ENCODE results near the gene EPHB6.
A peak's percentile ranks its signal among the peaks of the same experiment; 100 is the strongest.

EPHB6 gene, protein sequence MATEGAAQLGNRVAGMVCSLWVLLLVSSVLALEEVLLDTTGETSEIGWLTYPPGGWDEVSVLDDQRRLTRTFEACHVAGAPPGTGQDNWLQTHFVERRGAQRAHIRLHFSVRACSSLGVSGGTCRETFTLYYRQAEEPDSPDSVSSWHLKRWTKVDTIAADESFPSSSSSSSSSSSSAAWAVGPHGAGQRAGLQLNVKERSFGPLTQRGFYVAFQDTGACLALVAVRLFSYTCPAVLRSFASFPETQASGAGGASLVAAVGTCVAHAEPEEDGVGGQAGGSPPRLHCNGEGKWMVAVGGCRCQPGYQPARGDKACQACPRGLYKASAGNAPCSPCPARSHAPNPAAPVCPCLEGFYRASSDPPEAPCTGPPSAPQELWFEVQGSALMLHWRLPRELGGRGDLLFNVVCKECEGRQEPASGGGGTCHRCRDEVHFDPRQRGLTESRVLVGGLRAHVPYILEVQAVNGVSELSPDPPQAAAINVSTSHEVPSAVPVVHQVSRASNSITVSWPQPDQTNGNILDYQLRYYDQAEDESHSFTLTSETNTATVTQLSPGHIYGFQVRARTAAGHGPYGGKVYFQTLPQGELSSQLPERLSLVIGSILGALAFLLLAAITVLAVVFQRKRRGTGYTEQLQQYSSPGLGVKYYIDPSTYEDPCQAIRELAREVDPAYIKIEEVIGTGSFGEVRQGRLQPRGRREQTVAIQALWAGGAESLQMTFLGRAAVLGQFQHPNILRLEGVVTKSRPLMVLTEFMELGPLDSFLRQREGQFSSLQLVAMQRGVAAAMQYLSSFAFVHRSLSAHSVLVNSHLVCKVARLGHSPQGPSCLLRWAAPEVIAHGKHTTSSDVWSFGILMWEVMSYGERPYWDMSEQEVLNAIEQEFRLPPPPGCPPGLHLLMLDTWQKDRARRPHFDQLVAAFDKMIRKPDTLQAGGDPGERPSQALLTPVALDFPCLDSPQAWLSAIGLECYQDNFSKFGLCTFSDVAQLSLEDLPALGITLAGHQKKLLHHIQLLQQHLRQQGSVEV

DNA sequence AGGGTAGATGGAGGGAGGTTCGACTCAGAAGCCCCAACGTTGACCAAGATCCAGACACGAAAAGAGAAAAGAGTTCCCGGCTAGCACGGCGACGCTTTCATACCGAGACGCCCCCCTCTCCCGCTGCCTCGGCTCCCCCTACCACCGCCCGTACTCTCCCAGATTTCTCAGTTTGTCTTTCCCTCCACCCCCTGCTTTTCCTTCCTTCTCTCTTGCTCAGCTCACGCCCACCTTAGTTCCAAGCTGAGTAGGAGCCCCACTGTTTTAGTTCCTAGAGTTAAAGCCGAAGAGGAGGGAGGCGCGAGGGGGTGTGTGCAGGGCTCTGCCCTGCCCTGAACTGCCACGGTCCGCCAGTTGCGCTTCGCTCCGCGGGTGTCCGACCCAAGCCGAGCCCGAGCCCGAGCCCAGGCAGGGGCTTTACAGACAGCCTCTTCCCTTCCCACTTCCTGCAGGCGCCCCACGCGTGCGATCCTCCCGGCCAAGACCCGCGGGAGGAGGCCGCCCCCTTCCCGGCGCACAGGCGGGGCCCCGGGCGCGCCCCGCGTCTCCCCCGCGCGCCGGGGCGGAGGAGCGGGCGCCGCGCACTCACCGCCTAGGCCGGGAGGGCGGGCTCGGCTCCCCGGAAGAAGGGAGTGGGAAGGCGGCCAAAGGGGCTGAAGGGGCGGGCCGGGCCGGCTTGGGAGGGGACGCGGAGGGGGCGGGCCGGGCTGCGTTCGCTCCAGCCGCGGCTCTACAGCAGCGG is at the start of gene EPHB6:
EPHB6 (plus strand) TSS at position 705 of the 742 bp plus-strand sequence. CDS start 8,152 bp downstream, outside the sequence.
- DNase-seq = peak; percentile 63

DNA sequence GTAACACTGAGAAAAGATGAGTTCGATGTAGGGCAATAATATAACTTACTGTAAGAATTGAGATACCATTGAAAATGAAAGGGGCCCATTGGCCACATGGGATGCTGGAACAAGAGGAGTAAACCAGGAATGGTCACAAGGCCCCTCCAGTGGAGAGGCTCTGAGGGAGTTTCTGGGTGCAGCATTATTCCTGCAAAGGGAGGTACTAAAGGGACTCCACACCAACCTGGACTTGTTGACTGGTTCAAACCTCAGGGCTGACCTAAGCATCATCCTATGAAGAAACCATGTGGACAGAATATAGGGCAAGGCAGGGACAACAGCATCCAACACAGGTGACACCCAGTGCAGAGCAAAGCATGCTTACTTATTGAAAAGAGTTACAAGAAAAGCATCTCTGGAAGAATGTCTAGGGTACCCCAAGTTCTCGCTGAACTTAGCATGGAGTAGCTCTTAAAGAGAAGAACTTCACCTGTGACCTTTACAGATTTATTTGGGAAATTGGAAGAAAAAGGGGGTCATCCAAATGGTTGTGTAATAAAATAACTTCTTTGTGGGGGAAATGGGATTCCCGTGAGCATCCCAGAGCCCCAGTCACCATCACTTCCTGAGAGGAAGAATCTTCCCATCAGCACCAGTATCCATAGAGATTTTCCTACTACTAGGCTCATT is 49.4 kb upstream of the EPHB6 start:
- DNase-seq = no peak

DNA sequence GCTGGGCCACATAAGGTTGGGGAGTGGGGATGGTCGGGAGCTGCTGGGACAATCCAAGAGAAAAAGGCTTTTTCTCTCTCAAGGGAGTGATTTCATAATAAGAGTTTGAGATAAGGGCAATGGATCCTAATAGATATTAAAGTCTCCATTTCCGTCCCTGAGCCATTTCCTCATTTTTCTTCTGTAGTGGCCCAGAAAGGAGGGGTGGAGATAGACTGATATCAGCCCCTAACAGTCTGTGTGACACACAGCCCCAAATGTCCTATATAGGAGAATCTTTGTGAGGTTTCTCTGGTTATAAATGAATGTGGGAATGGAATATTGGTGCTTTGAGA is 48.9 kb upstream of the EPHB6 start:
- DNase-seq = no peak

DNA sequence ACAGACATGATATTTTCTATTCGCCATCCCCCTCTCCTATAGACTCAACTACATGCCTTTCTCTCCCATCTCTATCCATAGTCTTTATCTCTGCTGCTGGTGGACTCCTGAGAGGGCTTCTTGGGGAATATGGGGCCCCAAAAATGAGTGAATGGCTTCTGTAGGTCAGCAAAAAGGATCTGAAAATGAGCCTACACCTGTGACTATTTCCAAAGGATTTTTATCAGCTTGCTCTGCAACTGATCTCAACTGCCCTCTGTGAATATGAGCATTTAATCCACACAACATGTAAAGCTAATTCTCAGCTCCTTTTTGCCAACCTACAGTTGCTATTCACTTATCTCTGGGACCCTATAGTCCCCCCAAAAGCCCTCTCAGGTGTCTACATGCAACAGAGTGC is 47.9 kb upstream of the EPHB6 start:
- DNase-seq = no peak

DNA sequence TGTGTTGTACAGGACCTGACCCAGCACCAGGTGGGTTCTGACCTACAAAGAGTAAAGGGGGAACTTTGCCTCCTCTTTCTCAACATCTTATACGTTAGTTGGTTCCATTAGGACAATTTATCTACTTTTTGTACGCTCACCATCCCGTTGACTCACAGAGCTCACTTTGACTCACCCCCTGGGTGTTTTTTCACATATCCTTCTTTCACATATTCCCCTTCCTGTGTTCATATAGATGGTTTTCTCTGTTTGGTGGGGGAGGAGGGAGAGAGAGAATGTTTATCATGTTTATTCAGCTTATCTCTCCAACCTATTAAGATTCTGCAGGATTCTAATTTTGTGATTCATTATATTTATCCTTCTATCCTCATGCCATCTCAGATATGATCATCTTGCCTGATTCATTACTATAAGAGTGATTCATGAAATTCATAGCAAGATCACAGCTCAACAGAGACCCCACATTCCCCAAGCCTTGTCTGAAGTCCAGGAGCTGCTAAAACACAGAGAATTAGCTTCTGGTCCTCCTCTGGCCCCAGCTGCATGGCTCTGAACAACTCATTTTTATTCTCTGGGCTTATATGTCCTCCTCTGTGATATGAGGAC is 46.9 kb upstream of the EPHB6 start:
- peak; percentile 93 for DNase-seq

DNA sequence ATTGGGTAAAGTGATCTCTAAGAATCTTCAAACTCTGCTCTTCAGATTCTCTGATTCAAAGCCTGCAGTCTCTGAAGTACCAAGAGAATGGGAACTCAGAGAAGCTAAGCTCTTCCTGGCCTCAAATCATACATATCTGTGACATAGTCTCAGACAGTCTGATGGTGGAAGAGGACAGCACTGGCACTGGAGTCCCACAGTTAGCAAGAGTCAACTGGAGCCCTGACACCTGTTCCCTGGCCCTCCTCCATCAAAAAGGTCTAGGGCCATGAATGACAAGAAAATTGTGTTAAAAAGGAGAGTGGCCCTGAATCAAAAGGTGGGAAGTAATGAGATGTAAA is 46.4 kb upstream of the EPHB6 start:
- no peak for DNase-seq

DNA sequence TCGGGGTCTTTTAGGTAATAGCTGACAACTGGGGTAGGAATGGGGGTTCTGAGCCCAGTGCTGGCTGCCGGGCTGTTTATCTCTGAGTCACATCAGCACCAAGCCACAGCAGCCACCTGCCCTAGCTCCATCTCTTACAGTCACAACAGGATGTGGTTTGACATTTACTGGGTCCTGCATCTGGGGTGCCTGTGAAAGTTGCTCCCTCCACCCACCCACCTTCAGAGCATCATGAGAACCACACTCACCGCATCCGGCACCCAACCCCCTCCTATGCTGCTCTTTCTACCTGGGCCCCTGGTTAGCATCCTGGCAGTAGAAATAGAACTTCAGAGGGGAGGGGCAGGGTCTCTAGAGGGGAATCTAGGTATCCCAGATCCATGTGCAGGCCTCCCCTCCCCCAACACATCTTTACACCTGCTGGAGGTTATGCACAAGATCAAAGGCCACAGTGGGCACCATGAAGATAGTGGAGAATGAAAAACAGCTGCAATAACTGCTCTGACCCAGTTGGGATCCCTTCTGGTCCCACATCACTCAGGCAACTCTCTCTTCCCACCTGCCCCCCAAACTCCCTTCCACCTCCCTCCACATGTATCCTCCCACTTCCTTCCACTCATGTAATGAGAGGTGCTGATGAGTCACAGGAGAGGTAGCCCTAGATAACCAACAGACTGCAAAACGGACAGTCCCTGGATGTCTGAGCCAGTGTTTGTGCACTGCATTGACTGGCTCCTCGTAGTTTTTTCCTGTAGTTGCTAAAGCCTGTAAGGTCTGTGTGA is 45.9 kb upstream of the EPHB6 start:
- DNase-seq = peak; percentile 98

DNA sequence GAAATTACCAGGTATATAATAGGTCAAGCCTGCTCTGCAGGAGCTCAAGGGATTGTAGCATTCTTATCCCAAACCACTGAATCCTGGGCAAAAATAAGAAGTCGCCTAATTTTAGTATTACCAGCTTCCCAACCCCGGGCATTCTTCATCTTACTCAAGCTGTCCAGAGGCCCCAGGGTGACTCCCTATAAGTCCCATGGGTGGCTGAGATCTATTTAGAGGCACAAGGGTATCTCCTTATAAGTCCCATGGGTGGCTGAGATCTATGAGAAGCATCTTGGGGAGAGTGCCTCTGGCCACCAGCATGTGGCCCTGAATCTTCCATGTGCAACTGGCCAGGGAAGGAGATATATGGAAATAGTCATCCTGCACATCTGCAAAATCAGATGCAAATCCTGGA is 45.2 kb upstream of the EPHB6 start:
- no peak for DNase-seq

DNA sequence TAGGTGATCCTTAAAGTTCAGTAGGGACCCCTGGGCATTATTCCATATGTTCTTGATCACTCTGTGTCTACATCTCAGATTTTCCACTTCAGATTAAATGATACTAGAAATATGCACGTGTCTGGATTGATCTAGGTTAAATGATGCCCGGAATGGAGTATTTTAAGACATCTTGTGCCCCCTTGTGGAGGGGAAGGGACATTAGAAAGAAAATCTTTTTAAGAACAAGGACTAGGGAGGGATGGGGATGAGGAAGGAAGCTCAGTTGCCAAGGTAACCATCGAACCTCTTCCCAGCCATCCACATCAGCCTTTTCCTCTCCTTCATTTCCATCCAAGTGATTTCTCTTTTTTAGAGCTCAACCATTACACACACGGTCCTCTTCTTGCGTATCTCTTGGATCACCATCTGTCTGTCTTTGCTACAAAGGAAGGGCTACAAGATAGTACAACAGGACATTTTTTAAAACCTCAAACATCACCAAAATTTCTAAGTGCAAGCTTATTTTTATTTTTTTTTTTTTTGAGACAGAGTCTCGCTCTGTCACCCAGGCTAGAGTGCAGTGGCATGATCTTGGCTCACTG is 43.6 kb upstream of the EPHB6 start:
- peak; percentile 83 for DNase-seq

DNA sequence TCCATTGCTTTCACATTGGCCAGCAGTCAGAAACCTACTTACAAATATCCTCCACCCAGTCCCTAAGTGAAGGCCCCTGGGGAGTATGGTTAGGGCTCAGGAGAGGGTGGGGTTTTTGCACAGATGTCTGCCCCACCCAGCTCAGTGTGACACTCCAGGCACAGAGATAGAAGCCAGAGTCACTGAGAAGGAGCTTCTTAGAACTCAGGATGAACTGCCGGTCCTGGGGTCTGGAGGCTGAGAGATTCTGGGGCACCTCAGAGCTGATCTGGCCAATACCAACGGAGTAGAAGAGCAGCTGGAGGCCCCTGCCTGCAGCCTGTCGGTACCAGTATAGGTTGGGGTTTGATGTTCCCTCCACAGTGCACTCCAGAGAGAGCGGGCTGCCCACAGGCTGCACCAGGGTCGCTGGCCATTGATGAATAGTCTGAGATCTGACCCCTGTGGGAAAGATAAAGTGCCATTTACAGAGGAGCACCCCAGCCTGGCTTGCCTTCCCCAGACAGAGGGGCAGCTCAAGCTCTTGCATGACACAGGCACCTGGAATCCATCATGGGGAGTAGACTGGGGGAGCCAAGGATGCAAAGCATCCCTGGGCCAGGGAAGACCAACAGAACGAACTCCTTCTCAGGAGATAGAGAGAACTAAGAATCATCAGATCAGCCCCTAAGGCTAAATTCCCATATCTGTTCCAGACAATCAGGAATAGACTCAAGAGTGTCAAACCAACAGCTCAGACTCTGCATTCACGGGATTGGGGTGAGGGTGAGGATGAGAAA is 42.2 kb upstream of the EPHB6 start:
- DNase-seq = no peak

DNA sequence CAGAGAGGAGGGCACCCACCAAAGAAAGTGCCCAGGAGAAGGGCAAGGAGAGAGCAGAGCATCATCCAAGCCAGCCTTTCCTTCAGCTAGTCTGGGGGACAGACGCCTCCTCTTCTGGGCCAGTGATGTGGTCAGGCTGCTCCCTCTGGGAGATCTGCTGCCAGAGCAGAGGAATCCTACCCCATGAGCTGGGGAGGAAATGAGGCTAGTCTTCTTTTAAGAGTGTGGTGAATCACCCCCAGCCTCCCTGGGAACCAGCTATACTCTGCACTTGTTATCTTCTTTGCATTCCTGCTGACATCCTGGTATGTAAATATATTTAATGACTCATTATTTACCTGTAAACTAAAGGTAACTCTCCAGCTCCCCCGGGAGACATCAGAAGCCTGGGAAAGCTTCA is 41.6 kb upstream of the EPHB6 start:
- DNase-seq = no peak

DNA sequence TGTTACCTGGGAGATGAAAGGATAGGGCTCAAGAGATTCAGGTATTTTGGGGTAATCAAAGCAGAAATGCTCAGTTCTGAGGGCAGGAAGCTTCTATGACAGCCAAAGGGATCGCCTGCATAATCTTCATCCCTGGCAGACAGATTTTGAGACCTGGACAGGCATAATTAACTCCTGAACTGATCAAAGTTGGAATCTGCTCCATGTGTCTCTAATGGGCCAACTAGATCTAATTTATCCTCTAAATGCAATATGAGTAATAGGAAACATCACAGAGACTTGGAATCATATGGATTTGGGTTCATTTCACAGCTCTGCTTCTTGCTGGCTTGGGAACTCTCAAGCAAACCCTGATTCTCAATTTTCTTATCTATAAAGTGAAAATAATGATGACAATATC is 41.2 kb upstream of the EPHB6 start:
- no peak for DNase-seq

DNA sequence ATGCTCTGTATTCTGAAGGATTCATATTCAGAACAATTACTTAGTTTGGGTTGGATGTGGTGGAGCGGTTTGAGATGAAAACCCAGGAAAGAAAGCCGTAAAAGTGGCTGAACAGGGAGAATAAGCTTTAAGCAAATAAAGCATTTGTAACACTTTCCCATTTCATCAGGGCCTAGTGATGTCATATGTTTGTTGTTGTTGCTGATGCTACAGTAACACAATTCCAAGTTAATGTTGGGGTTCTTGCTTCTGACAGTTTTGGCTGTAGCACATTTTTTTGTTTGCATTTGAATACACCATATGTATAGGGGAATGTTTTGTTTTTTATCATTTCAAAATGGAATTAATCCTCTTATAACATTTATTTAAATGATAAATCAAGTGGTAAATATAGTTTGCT is 40.4 kb upstream of the EPHB6 start:
- DNase-seq = no peak

DNA sequence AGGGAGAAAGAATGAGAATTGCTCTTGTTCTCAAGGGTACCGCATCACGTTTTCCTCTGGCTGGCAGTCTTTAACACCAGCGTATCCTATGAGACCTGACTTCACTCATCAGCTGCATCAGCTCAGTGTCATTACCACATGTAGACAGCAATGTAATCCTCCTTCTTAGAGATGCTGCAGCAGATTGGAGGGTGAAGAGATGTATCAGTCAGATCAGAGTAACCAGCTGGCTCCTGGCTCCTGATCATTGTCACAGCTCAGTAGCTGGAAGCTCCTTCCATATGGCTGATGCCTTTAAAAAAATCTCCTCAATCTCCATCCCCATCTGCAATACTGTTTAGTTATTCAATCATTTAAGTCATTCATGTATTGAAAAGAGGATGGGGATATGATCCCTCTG is 39.7 kb upstream of the EPHB6 start:
- no peak for DNase-seq

DNA sequence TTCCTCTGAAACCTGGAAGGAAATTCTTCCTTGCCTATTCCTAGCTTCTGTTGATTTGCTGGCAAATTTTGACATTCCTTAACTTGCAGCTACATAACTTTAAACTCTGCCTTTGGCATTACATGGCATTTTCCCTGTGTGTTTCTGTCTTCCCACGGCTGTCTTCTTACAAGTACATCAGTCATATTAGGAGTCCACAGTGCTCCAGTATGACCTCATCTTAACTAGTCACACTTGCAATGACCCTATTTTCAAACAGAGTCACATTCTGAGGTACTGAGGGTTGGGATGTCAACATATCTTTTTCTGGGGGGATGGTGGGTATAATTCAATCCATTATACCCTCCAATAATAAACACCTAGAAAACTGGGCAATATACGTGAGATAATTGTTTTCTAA is 37.4 kb upstream of the EPHB6 start:
- no peak for DNase-seq

DNA sequence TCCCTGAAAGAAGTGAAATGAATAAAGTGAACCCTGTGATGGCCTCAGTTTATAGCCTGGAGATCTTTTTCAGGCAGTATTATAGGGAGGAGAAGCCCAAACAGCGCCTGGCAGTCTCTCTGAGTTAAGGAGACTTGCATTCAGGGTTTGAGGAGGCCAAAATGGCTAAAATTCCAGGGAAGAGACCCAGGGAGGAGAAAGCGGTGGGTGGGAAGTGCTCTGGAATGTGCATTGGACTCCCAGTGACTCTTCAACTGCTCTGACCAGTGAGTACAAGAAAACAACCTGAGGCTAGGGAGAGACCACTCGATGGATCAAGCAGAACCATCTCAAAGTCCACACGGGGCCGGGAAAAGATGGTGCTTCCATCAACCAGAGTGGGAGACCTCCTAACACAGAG is 35.3 kb upstream of the EPHB6 start:
- DNase-seq = no peak

DNA sequence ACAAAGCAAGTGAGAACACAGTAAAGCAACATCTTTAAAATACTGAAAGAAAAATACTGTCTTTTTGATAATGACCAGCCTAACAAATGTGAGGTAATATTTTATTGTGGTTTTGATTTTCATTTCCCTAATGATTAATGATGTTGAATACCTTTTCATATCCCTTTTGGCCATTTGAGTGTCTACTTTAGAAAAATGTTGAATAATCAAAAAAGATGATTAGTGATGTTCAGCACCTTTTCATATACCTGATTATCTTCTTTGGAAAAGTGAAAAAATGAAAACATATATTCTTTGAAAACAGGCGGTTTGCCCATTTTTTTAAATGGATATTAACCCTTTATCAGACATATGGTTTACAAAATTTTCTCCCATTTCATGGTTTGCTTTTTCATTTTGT is 32.2 kb upstream of the EPHB6 start:
- no peak for DNase-seq

DNA sequence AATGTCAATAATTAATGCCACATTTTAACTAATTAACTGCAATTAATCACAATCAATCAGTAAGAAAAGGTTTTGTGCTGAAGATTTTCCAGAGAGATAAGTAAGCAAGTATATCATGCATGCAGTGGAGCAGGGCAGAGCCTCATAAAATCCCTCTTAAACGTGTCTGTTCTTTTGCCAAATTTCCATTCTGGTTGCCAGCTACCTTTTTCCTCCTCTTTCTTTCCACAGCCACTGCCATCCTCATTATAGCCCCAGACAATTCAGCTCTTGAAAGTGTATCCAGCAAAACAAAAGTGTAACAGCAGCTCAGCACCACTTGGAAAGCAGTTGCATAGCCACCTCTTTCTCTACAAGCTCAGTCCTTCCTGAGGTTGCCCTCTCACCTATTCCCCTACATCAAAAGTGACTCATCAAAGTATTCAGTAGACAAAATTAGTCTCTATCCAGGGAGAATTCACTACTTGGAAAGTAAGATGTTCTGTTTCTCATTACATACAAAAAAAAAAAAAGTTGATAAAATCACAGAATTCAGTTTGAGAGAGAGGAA is 26.9 kb upstream of the EPHB6 start:
- DNase-seq = no peak

DNA sequence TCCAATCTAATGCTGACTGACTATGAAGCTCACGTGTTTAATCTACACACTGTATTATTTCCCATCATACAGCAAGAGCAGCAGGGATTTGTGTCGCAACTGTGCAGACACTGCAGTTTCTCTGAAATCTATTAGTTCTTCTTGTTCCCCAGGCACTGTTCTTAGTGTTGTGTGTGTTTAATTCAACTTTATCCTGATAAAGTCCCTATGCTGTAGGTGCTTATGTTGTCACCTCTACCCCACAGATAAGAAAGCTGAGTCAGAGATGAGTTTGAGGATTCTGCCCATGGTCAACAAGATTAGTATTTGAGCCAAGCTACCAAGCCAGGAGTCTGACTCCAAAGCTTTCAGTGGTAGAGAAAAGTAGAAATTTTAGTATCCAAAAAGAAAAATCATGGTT is 22.5 kb upstream of the EPHB6 start:
- no peak for DNase-seq
